Stimulated activated CD4-positive, alpha-beta T cell treated with anti-CD3 and anti-CD28 coated beads, Interleukin-12 subunit alpha, Interleukin-12 subunit beta, amount 100 ng/mL, for 4 hours (primary cell): ENCODE results near the gene PICALM.
"Not testable (repeated sequence)": the region's sequence is repeated elsewhere in the genome, so short reads cannot be mapped to it uniquely, and the experiment has no call there.

Experiments
- DNase-seq: peaks from one replicate; pipeline ENCODE4 v3.0.0-alpha.2; 2020

Gene PICALM

GRCh38 chr11:85967457-85967856 lies 101.4 kb downstream of the PICALM start:
- no peak for DNase-seq

GRCh38 chr11:85965202-85965601 lies 103.7 kb downstream of the PICALM start:
- DNase-seq = no peak

GRCh38 chr11:85961930-85962363 lies 106.9 kb downstream of the PICALM start:
- no peak for DNase-seq

GRCh38 chr11:85961130-85961529 lies 107.8 kb downstream of the PICALM start:
- no peak for DNase-seq

GRCh38 chr11:85960678-85961077 lies 108.2 kb downstream of the PICALM start:
- DNase-seq = no peak

- no peak for DNase-seq
Observed at GRCh38 chr11:85955531-85955930, 113.4 kb downstream of the PICALM start.

GRCh38 chr11:85953491-85954143 lies 115.3 kb downstream of the PICALM start:
- DNase-seq = no peak

- not testable (repeated sequence) for DNase-seq
Observed at GRCh38 chr11:85952108-85952485, 116.8 kb downstream of the PICALM start.

- no peak for DNase-seq
Observed at GRCh38 chr11:85951428-85952107, 117.3 kb downstream of the PICALM start.

- DNase-seq = no peak
Observed at GRCh38 chr11:85951049-85951405, 117.9 kb downstream of the PICALM start.

GRCh38 chr11:85950317-85951048 lies 118.4 kb downstream of the PICALM start:
- DNase-seq = no peak

- no peak for DNase-seq
Observed at GRCh38 chr11:85949798-85950197, 119.1 kb downstream of the PICALM start.

GRCh38 chr11:85948884-85949283 lies 120.0 kb downstream of the PICALM start:
- DNase-seq = no peak

GRCh38 chr11:85947431-85948272 lies 121.2 kb downstream of the PICALM start:
- DNase-seq = no peak

GRCh38 chr11:85946221-85946620 lies 122.7 kb downstream of the PICALM start:
- DNase-seq = no peak

GRCh38 chr11:85945788-85946187 lies 123.1 kb downstream of the PICALM start:
- no peak for DNase-seq

- no peak for DNase-seq
Observed at GRCh38 chr11:85945296-85945695, 123.6 kb downstream of the PICALM start.

- peak; percentile 21 for DNase-seq
Observed at GRCh38 chr11:85941380-85941973, 127.4 kb downstream of the PICALM start.

GRCh38 chr11:85939099-85940015 lies 129.5 kb downstream of the PICALM start:
- no peak for DNase-seq

- no peak for DNase-seq
Observed at GRCh38 chr11:85937835-85938234, 131.0 kb downstream of the PICALM start.

- no peak for DNase-seq
Observed at GRCh38 chr11:85935751-85936150, 133.1 kb downstream of the PICALM start.
